HG03280 (cell line): ENCODE measurements around the gene TAF11L6.
"Not testable (repeated sequence)": the region's sequence is repeated elsewhere in the genome, so short reads cannot be mapped to it uniquely, and the experiment has no call there.

Source experiments
- ATAC-seq: cut with Tn5 transposase; IDR thresholded peaks from one replicate; pipeline ENCODE4 v1.9.1; 2021; ENCODE audit warnings: mild to moderate bottlenecking, moderate library complexity; ENCODE audit not compliant: unreplicated experiment

The TAF11L6 gene

GRCh38 chr5:17528369-17528768 is at the start of gene TAF11L6:
TSS of gene TAF11L6 (plus strand) at chr5:17528669.
- not testable (repeated sequence) for ATAC-seq

GRCh38 chr5:17481378-17481777 is 47.1 kb upstream of the TAF11L6 start:
- no peak for ATAC-seq

GRCh38 chr5:17482790-17483189 is 45.7 kb upstream of the TAF11L6 start:
- no peak for ATAC-seq

- not testable (repeated sequence) for ATAC-seq
These were observed 41.9 kb upstream of the TAF11L6 start for GRCh38 chr5:17486464-17487173.

GRCh38 chr5:17487174-17487512 is 41.3 kb upstream of the TAF11L6 start:
- no peak for ATAC-seq

GRCh38 chr5:17491257-17491656 is 37.2 kb upstream of the TAF11L6 start:
- ATAC-seq: not testable (repeated sequence)

GRCh38 chr5:17492770-17493169 is 35.7 kb upstream of the TAF11L6 start:
- no peak for ATAC-seq

- no peak for ATAC-seq
These were observed 31.0 kb upstream of the TAF11L6 start for GRCh38 chr5:17497446-17497845.

- not testable (repeated sequence) for ATAC-seq
These were observed 30.5 kb upstream of the TAF11L6 start, which contains the start of gene TAF11L2 for GRCh38 chr5:17497931-17498330. TSS of gene TAF11L2 (plus strand) at chr5:17498231.

GRCh38 chr5:17511775-17512325 is 16.6 kb upstream of the TAF11L6 start:
- ATAC-seq: no peak

GRCh38 chr5:17517526-17517925 is 10.9 kb upstream of the TAF11L6 start:
- ATAC-seq: not testable (repeated sequence)

- not testable (repeated sequence) for ATAC-seq
These were observed 10.4 kb upstream of the TAF11L6 start, which contains the start of gene TAF11L3 for GRCh38 chr5:17518067-17518466. TSS of gene TAF11L3 (plus strand) at chr5:17518367.

- not testable (repeated sequence) for ATAC-seq
These were observed 9.0 kb upstream of the TAF11L6 start for GRCh38 chr5:17519508-17519907.

- not testable (repeated sequence) for ATAC-seq
These were observed 7.0 kb upstream of the TAF11L6 start, which contains the start of gene TAF11L4 for GRCh38 chr5:17521501-17521900. TSS of gene TAF11L4 (plus strand) at chr5:17521801.

- ATAC-seq: not testable (repeated sequence)
These were observed 3.5 kb upstream of the TAF11L6 start, which contains the start of gene TAF11L5 for GRCh38 chr5:17524935-17525334. TSS of gene TAF11L5 (plus strand) at chr5:17525235.

GRCh38 chr5:17526504-17526903 is 2.0 kb upstream of the TAF11L6 start:
- ATAC-seq: not testable (repeated sequence)
